IPS-15b (cell line): ENCODE data around the gene PTPRJ.

Experiments
- H3K27me3 ChIP-seq: one replicate; pipeline ENCODE4 v1.6.1; 2013; ENCODE audit warnings: low read length; ENCODE audit not compliant: control insufficient read depth, insufficient read depth
- H3K36me3 ChIP-seq: one replicate; pipeline ENCODE4 v1.6.1; 2013; ENCODE audit warnings: low read length; ENCODE audit not compliant: control insufficient read depth, insufficient read depth
- H3K4me1 ChIP-seq: one replicate; pipeline ENCODE4 v1.6.1; 2013; ENCODE audit warnings: mild to moderate bottlenecking, low read length; ENCODE audit not compliant: control insufficient read depth, insufficient read depth
- H3K4me3 ChIP-seq: one replicate; pipeline ENCODE4 v1.5.1; 2013; ENCODE audit warnings: low read depth, low read length
- H3K9ac ChIP-seq: one replicate; pipeline ENCODE4 v1.6.1; 2013; ENCODE audit warnings: low read depth, mild to moderate bottlenecking, low read length
- H3K9me3 ChIP-seq: one replicate; pipeline ENCODE4 v1.6.1; 2013; ENCODE audit warnings: mild to moderate bottlenecking, low read length; ENCODE audit not compliant: control insufficient read depth, insufficient read depth

The PTPRJ gene

GRCh38 chr11:48025984-48026340 is 45.6 kb downstream of the PTPRJ start:
- H3K9ac ChIP-seq: no peak overlapping the region
- H3K4me1 ChIP-seq: peaks cover 9% of the 10 kb centered on the region
- no peaks in the 10 kb centered on the region for H3K27me3 ChIP-seq
- H3K36me3 ChIP-seq: no peaks in the 10 kb centered on the region
- H3K9me3 ChIP-seq: no peaks in the 10 kb centered on the region
- no peak overlapping the region for H3K4me3 ChIP-seq

GRCh38 chr11:48028914-48029680 is 48.7 kb downstream of the PTPRJ start:
- no peaks in the 10 kb centered on the region for H3K36me3 ChIP-seq
- no peaks in the 10 kb centered on the region for H3K27me3 ChIP-seq
- no peaks in the 10 kb centered on the region for H3K9me3 ChIP-seq
- H3K4me3 ChIP-seq: no peak overlapping the region
- no peak overlapping the region for H3K9ac ChIP-seq
- peaks cover 11% of the 10 kb centered on the region for H3K4me1 ChIP-seq

- H3K27me3 ChIP-seq: no peaks in the 10 kb centered on the region
- H3K9me3 ChIP-seq: no peaks in the 10 kb centered on the region
- H3K4me3 ChIP-seq: no peak overlapping the region
- H3K36me3 ChIP-seq: no peaks in the 10 kb centered on the region
- H3K9ac ChIP-seq: no peak overlapping the region
- peaks cover 11% of the 10 kb centered on the region for H3K4me1 ChIP-seq
Measured at GRCh38 chr11:48029681-48030290, 49.4 kb downstream of the PTPRJ start.

GRCh38 chr11:48031602-48032001 is 51.2 kb downstream of the PTPRJ start:
- peaks cover 7% of the 10 kb centered on the region for H3K4me1 ChIP-seq
- H3K36me3 ChIP-seq: no peaks in the 10 kb centered on the region
- H3K9ac ChIP-seq: no peak overlapping the region
- H3K4me3 ChIP-seq: no peak overlapping the region
- H3K27me3 ChIP-seq: no peaks in the 10 kb centered on the region
- no peaks in the 10 kb centered on the region for H3K9me3 ChIP-seq

GRCh38 chr11:48032721-48033120 is 52.4 kb downstream of the PTPRJ start:
- Histone ChIP-seq H3K27me3 (no peaks in the 10 kb centered on the region), H3K4me3 (no peak overlapping the region), H3K36me3 (no peaks in the 10 kb centered on the region), H3K4me1 (peaks cover 7% of the 10 kb centered on the region), H3K9me3 (no peaks in the 10 kb centered on the region), H3K9ac (no peak overlapping the region)

- peaks cover 7% of the 10 kb centered on the region for H3K4me1 ChIP-seq
Measured at GRCh38 chr11:48033918-48034341, 53.6 kb downstream of the PTPRJ start.

GRCh38 chr11:48034926-48035871 is 54.8 kb downstream of the PTPRJ start:
- Histone ChIP-seq H3K36me3 (no peaks in the 10 kb centered on the region), H3K9me3 (no peaks in the 10 kb centered on the region), H3K9ac (no peak overlapping the region), H3K27me3 (no peaks in the 10 kb centered on the region), H3K4me3 (no peak overlapping the region), H3K4me1 (peaks cover 7% of the 10 kb centered on the region)

More at GRCh38 chr11:48033918-48034341, 53.6 kb downstream of the PTPRJ start:
- no peaks in the 10 kb centered on the region for H3K27me3 ChIP-seq
- H3K9me3 ChIP-seq: no peaks in the 10 kb centered on the region
- no peak overlapping the region for H3K9ac ChIP-seq
- H3K4me3 ChIP-seq: no peak overlapping the region
- no peaks in the 10 kb centered on the region for H3K36me3 ChIP-seq

GRCh38 chr11:48036011-48036410 is 55.7 kb downstream of the PTPRJ start:
- Histone ChIP-seq H3K4me1 (peaks cover 7% of the 10 kb centered on the region), H3K9me3 (no peaks in the 10 kb centered on the region), H3K9ac (no peak overlapping the region)

GRCh38 chr11:48036466-48036865 is 56.1 kb downstream of the PTPRJ start:
- Histone ChIP-seq H3K27me3 (no peaks in the 10 kb centered on the region), H3K4me3 (no peak overlapping the region), H3K9ac (no peak overlapping the region), H3K36me3 (no peaks in the 10 kb centered on the region), H3K9me3 (no peaks in the 10 kb centered on the region), H3K4me1 (peaks cover 5% of the 10 kb centered on the region)

More at GRCh38 chr11:48036011-48036410, 55.7 kb downstream of the PTPRJ start:
- Histone ChIP-seq H3K27me3 (no peaks in the 10 kb centered on the region), H3K36me3 (no peaks in the 10 kb centered on the region), H3K4me3 (no peak overlapping the region)

- H3K9ac ChIP-seq: no peak overlapping the region
- H3K9me3 ChIP-seq: no peaks in the 10 kb centered on the region
- no peaks in the 10 kb centered on the region for H3K36me3 ChIP-seq
- no peaks in the 10 kb centered on the region for H3K27me3 ChIP-seq
- no peak overlapping the region for H3K4me3 ChIP-seq
- no peaks in the 10 kb centered on the region for H3K4me1 ChIP-seq
Measured at GRCh38 chr11:48037709-48038468, 57.5 kb downstream of the PTPRJ start.

- Histone ChIP-seq H3K4me3 (no peak overlapping the region), H3K9ac (no peak overlapping the region), H3K4me1 (no peaks in the 10 kb centered on the region), H3K9me3 (no peaks in the 10 kb centered on the region), H3K27me3 (no peaks in the 10 kb centered on the region), H3K36me3 (no peaks in the 10 kb centered on the region)
Measured at GRCh38 chr11:48040830-48041444, 60.6 kb downstream of the PTPRJ start.
